ENCODE measurements around the gene PARD3B. TPM values are rescaled to one million over a fixed set of nuclear protein-coding genes. Genes with fewer than 3 reads are reported as not detected.

The PARD3B gene
- total RNA-seq, 4 donors from 2014 or later, result 21.8 to 85.6 (median 36.1) TPM

GRCh38 chr2:204680576-204680975 is 135.3 kb downstream of the PARD3B start:
- no peaks in the 10 kb centered on the region for H3K27me3 ChIP-seq
- no peaks in the 10 kb centered on the region for H3K36me3 ChIP-seq
- intact Hi-C loops (cut with DNase I; ENCODE audit: low total_unique reads), result no loop called here
- TF ChIP-seq CTCF (IDR thresholded peaks at IDR 0.05) (no peak), POLR2A (IDR thresholded peaks at IDR 0.05) (no peak)
- no peaks in the 10 kb centered on the region for H3K9me3 ChIP-seq
- H3K4me1 ChIP-seq, result no peaks in the 10 kb centered on the region
- no peak for DNase-seq
- H3K4me3 ChIP-seq, result no peak overlapping the region
- H3K27ac ChIP-seq, result no peak overlapping the region

GRCh38 chr2:204681412-204681811 is 136.1 kb downstream of the PARD3B start:
- no peak for DNase-seq
- intact Hi-C loops (cut with DNase I; ENCODE audit: low total_unique reads), result no loop called here
- TF ChIP-seq CTCF (IDR thresholded peaks at IDR 0.05), result no peak
- TF ChIP-seq POLR2A (IDR thresholded peaks at IDR 0.05), result no peak
- no peaks in the 10 kb centered on the region for H3K36me3 ChIP-seq
- H3K9me3 ChIP-seq, result no peaks in the 10 kb centered on the region
- peak overlapping the region; percentile 30 to 34 for H3K27ac ChIP-seq
- no peaks in the 10 kb centered on the region for H3K27me3 ChIP-seq
- no peak overlapping the region for H3K4me3 ChIP-seq
- H3K4me1 ChIP-seq, result no peaks in the 10 kb centered on the region

GRCh38 chr2:204683384-204683783 is 138.1 kb downstream of the PARD3B start:
- no peak overlapping the region for H3K27ac ChIP-seq
- intact Hi-C loops (cut with DNase I; ENCODE audit: low total_unique reads), result no loop called here
- peaks cover 0 to 3% of the 10 kb centered on the region in 2 donors for H3K4me1 ChIP-seq
- no peaks in the 10 kb centered on the region for H3K36me3 ChIP-seq
- H3K9me3 ChIP-seq, result no peaks in the 10 kb centered on the region
- DNase-seq, result no peak
- no peak for TF ChIP-seq CTCF (IDR thresholded peaks at IDR 0.05)
- TF ChIP-seq POLR2A (IDR thresholded peaks at IDR 0.05), result no peak
- H3K27me3 ChIP-seq, result no peaks in the 10 kb centered on the region
- H3K4me3 ChIP-seq, result no peak overlapping the region

GRCh38 chr2:204686406-204686805 is 141.1 kb downstream of the PARD3B start:
- peaks cover 0 to 3% of the 10 kb centered on the region in 2 donors for H3K4me1 ChIP-seq
- no peak for DNase-seq

GRCh38 chr2:204687776-204688175 is 142.5 kb downstream of the PARD3B start:
- no peak for TF ChIP-seq POLR2A (IDR thresholded peaks at IDR 0.05)
- TF ChIP-seq CTCF (IDR thresholded peaks at IDR 0.05), result no peak
- intact Hi-C loops (cut with DNase I; ENCODE audit: low total_unique reads), result no loop called here
- H3K27ac ChIP-seq, result no peak overlapping the region

More at GRCh38 chr2:204686406-204686805, 141.1 kb downstream of the PARD3B start:
- H3K9me3 ChIP-seq, result no peaks in the 10 kb centered on the region
- H3K4me3 ChIP-seq, result no peak overlapping the region
- no peak for TF ChIP-seq CTCF (IDR thresholded peaks at IDR 0.05)
- TF ChIP-seq POLR2A (IDR thresholded peaks at IDR 0.05), result no peak
- no peaks in the 10 kb centered on the region for H3K36me3 ChIP-seq
- H3K27me3 ChIP-seq, result no peaks in the 10 kb centered on the region
- H3K27ac ChIP-seq, result no peak overlapping the region
- intact Hi-C loops (cut with DNase I; ENCODE audit: low total_unique reads), result no loop called here

More at GRCh38 chr2:204687776-204688175, 142.5 kb downstream of the PARD3B start:
- no peak for DNase-seq
- Histone ChIP-seq H3K36me3 (no peaks in the 10 kb centered on the region), H3K4me1 (peaks cover 0 to 3% of the 10 kb centered on the region in 2 donors), H3K9me3 (no peaks in the 10 kb centered on the region), H3K4me3 (no peak overlapping the region), H3K27me3 (no peaks in the 10 kb centered on the region)
